ENCODE results near the gene HPCAL1.

HPCAL1 gene

DNA sequence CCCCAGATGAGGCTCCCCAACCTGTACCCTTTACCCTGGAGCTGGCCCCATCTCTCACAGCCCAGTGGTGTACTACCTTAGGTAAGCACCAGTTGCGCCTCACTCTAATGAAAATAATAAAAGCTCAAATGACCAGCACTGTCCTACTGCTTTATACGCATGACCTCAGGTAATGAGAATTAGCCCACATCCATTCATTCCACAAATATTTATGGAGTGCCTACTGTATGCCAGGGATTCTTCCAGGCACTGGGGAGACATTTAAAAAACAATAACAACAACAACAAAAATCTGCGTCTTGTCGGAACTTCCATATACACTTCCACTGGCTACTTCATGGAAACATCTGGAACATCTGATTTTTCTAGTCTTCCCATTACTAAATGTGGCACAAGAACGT lies 20.8 kb downstream of the HPCAL1 start:
- DNase-seq = no peak
- Histone ChIP-seq H3K36me3 (replicated peaks) (no peaks in the 10 kb centered on the region), H3K27ac (no peak overlapping the region), H3K4me3 (ENCODE audit: low read depth, low read length) (no peak overlapping the region), H3K27me3 (replicated peaks) (no peaks in the 10 kb centered on the region)
- TF ChIP-seq, protein P1, sequence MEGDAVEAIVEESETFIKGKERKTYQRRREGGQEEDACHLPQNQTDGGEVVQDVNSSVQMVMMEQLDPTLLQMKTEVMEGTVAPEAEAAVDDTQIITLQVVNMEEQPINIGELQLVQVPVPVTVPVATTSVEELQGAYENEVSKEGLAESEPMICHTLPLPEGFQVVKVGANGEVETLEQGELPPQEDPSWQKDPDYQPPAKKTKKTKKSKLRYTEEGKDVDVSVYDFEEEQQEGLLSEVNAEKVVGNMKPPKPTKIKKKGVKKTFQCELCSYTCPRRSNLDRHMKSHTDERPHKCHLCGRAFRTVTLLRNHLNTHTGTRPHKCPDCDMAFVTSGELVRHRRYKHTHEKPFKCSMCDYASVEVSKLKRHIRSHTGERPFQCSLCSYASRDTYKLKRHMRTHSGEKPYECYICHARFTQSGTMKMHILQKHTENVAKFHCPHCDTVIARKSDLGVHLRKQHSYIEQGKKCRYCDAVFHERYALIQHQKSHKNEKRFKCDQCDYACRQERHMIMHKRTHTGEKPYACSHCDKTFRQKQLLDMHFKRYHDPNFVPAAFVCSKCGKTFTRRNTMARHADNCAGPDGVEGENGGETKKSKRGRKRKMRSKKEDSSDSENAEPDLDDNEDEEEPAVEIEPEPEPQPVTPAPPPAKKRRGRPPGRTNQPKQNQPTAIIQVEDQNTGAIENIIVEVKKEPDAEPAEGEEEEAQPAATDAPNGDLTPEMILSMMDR (IDR thresholded peaks at IDR 0.05; ENCODE audit: low read depth, low read length, missing control alignments) = no peak
- in situ Hi-C loops (cut with HindIII; ENCODE audit: low pct_ligation_motif_present, low sequenced_read_pairs) = no loop called here

- TF ChIP-seq, protein P1 (IDR thresholded peaks at IDR 0.05; ENCODE audit: low read depth, low read length, missing control alignments) = no peak
- Histone ChIP-seq H3K4me3 (ENCODE audit: low read depth, low read length) (no peak overlapping the region), H3K36me3 (replicated peaks) (no peaks in the 10 kb centered on the region), H3K27me3 (replicated peaks) (no peaks in the 10 kb centered on the region), H3K27ac (no peak overlapping the region)
- in situ Hi-C loops (cut with HindIII; ENCODE audit: low pct_ligation_motif_present, low sequenced_read_pairs) = no loop called here
- peak; percentile 38 for DNase-seq
Measured at GRCh38 chr2:10324095-10324832, 21.6 kb downstream of the HPCAL1 start.

DNA sequence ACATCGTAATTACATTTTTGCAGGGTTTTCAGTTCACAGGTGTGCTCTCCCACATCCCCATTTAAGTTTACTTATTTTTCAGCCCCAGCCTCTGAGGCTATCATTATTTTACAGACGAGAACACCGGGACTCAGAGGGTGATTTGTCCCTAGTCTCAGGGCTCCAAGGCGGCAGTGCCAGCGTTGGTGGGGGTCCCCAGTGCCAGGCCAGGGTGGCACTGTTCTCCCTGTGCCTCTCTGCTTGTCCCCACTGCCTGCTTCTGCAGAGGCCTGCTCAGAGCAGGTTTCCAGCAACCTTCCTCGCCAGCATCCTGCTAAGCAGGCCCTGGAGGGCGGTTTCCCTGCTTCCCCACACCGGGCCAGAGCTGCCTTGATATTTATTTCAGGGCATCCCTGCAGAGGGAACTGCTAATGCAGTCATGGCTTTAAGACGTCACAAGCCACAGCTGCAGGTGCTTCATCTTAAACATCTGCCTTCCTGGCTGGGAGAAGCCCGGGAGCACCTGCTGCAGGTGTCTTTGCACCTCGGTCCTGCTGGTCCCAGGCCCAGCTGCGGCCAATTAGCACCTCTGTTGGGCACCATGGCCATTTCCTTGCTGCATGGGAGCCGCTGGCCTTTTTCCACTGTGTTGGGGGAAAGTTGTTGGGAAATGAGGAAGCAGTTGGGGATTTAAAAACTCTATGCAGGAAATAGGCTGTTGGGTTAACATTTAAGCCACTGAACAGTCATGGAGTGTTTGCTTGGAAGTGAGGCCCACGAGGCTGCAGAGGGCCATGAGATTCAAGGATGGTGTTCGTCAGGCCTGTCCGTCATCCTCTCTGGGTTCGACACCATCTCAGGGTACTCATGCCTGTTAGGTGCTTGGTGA lies 22.8 kb downstream of the HPCAL1 start:
- TF ChIP-seq, protein P1 (IDR thresholded peaks at IDR 0.05; ENCODE audit: low read depth, low read length, missing control alignments) = no peak
- Histone ChIP-seq H3K4me3 (ENCODE audit: low read depth, low read length) (no peak overlapping the region), H3K27ac (no peak overlapping the region), H3K36me3 (replicated peaks) (no peaks in the 10 kb centered on the region), H3K27me3 (replicated peaks) (no peaks in the 10 kb centered on the region)
- in situ Hi-C loops (cut with HindIII; ENCODE audit: low pct_ligation_motif_present, low sequenced_read_pairs) = no loop called here
- no peak for DNase-seq

DNA sequence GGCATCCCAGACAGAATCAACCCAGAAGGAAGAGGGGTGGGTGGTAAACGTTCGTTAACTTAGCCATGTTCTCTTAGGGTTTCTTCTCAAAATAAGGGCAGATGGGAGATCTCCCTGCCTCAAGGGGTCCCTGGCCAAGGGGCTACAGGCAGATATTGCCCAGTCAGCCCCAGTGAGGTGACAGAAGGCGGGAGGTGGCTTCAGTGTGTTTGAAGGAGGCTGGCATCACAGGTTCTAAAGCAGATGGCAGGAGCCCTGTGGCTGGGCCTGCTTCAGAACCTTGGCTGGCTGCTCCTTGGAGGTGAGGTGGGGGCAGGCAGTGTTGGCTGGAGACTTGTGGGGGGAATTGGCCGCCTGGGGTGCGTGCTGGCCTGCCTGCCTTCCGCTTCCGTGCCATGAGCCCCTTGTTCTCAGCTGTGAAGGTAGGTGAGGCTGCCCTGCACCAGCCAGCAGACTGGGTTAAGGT lies 23.5 kb downstream of the HPCAL1 start:
- no peak for DNase-seq
- Histone ChIP-seq H3K4me3 (ENCODE audit: low read depth, low read length) (no peak overlapping the region), H3K36me3 (replicated peaks) (no peaks in the 10 kb centered on the region), H3K27ac (no peak overlapping the region), H3K27me3 (replicated peaks) (no peaks in the 10 kb centered on the region)
- TF ChIP-seq, protein P1 (IDR thresholded peaks at IDR 0.05; ENCODE audit: low read depth, low read length, missing control alignments) = no peak
- in situ Hi-C loops (cut with HindIII; ENCODE audit: low pct_ligation_motif_present, low sequenced_read_pairs) = no loop called here

DNA sequence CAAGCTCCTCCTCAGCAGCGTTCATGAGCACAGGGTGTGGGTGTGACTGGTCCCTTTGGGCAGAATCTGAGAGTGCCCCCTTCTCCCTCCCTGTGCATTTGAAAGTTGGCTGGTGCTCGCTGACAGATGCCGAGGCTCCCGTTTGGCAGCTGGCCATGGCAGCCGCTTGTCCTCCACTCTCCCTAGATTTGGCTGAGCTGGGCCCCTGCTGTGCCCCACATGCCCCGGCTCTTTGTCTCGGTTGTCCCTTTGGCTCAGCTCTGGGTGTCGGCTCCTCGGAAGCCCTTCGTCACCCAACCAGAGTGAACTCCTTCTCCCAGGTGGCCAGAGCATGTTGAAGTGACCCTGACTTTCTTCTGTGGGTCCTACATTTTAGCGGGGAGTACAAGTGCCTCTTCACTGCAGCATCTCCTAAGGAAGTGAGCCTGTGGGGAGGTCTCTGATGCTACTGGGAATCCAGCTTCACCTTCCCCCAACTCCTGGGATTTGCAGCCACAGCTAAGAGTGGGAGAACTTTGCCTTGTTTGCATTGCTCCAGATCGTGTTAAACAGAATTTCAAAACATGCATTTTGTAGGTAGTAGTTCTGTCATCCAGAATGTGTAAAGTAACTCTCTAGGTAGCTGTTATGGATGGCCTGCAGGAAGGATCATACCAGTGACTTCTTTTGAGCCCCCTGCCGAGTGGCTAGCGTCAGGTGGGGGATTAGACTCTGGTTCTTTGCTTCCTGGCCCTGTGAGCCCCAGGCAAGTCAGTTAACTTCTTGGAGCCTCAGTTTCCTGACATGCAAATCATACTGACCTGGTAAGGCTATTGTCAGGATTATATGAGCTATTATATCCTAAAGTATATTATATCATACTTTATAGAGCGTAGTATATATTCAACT lies 24.2 kb downstream of the HPCAL1 start:
- DNase-seq = no peak
- Histone ChIP-seq H3K36me3 (replicated peaks) (no peaks in the 10 kb centered on the region), H3K27ac (no peak overlapping the region), H3K27me3 (replicated peaks) (no peaks in the 10 kb centered on the region), H3K4me3 (ENCODE audit: low read depth, low read length) (no peak overlapping the region)
- TF ChIP-seq, protein P1 (IDR thresholded peaks at IDR 0.05; ENCODE audit: low read depth, low read length, missing control alignments) = no peak
- in situ Hi-C loops (cut with HindIII; ENCODE audit: low pct_ligation_motif_present, low sequenced_read_pairs) = no loop called here

Data from brain microvascular endothelial cell (primary cell).